ENCODE results near the gene KDM3A. TPM values are rescaled to one million over a fixed set of nuclear protein-coding genes. Genes with fewer than 3 reads are reported as not detected.

Gene KDM3A
- total and polyA plus RNA-seq, 10 of the 15 experiments (the other 5 are each of a cell fraction or from before 2014, with no cell fraction given) = 3.8 to 102 (median 11.1) TPM

DNA sequence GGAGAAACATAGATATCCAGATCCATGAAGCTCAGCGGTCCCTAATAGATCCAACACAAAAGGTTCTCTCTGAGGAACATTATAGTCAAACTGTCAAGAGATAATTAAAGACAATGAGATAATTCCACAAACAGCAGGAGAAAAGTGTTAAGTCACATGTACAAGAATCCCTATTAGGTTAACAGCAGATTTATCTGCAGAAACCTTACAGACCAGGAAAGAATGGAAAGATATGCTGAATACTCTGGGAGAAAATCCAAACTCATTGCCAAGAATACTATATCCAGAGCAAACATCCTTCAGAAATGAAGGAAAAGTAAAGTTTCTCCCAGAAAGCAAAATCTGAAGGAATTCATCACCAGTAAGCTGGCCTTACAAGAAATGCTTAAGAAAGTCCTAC lies 10.8 kb upstream of the KDM3A start:
- no peak overlapping the region for H2AFZ ChIP-seq (ENCODE audit: control insufficient read depth, low read depth, low read length)
- DNase-seq (ENCODE audit: low read depth, low spot score) (no peak), ATAC-seq (no peak), FAIRE-seq (no peak)
- no peaks in the 10 kb centered on the region for H3K36me3 ChIP-seq (ENCODE audit: control insufficient read depth in 2 of 2, insufficient read depth in 2 of 2, low read length in 1 of 2)
- H3K27me3 ChIP-seq (replicated peaks in 1 of 2; ENCODE audit: control insufficient read depth in 2 of 2, insufficient read depth in 2 of 2, low read length in 1 of 2) = no peaks in the 10 kb centered on the region
- ChIA-PET CTCF (no interaction called here), RAD21 (ENCODE audit: unreplicated experiment) (no interaction called here), POLR2A (no interaction called here), SMC1A (ENCODE audit: uncharacterized antibody, unreplicated experiment) (no interaction called here)
- no peaks in the 10 kb centered on the region for H3K79me2 ChIP-seq (ENCODE audit: control insufficient read depth, insufficient read depth, low read length)
- H3K9ac ChIP-seq (ENCODE audit: control insufficient read depth, insufficient read depth, low read length) = no peak overlapping the region
- TF ChIP-seq TBL1XR1 (IDR thresholded peaks at IDR 0.05; ENCODE audit: low read depth, low read length) (no peak), NR2C2 (IDR thresholded peaks at IDR 0.05; ENCODE audit: borderline replicate concordance, control insufficient read depth, insufficient read length, low read depth) (no peak), RAD21 (IDR thresholded peaks at IDR 0.05; ENCODE audit: insufficient read depth, low read depth, low read length) (no peak), IRF4 (IDR thresholded peaks at IDR 0.05; ENCODE audit: low read depth, low read length) (no peak), POLR2AphosphoS2 (IDR thresholded peaks at IDR 0.05; ENCODE audit: low read depth, low read length) (no peak)
- BruUV-seq (replicated peaks) = no TSS peak
- in situ Hi-C loops (cut with MboI) (loop anchor here (25.0 kb wide), 1 partner anchor 1493 kb away; no protein-coding TSS in a partner anchor), intact Hi-C loops (cut with micrococcal nuclease; ENCODE audit: unreplicated experiment) (no loop called here)
- no peak overlapping the region for H3K27ac ChIP-seq (ENCODE audit: control insufficient read depth, insufficient read depth)
- H3K9me3 ChIP-seq (replicated peaks; ENCODE audit: control insufficient read depth, insufficient read depth, low read length) = no peaks in the 10 kb centered on the region; the same call in 2 of the 3 replicates
- WGBS (ENCODE audit: insufficient coverage, insufficient replicate concordance, low lambda C conversion rate, missing lambda C conversion rate) = 38% methylated on average over 1 of the region's 1 CpG
- H3K4me2 ChIP-seq (ENCODE audit: control insufficient read depth, insufficient read depth) = no peak overlapping the region
- no peaks in the 10 kb centered on the region for H3K4me1 ChIP-seq (ENCODE audit: control insufficient read depth, insufficient read depth, low read length)
- H3K4me3 ChIP-seq = no peak overlapping the region
- H4K20me1 ChIP-seq (ENCODE audit: control insufficient read depth, insufficient read depth) = no peaks in the 10 kb centered on the region

DNA sequence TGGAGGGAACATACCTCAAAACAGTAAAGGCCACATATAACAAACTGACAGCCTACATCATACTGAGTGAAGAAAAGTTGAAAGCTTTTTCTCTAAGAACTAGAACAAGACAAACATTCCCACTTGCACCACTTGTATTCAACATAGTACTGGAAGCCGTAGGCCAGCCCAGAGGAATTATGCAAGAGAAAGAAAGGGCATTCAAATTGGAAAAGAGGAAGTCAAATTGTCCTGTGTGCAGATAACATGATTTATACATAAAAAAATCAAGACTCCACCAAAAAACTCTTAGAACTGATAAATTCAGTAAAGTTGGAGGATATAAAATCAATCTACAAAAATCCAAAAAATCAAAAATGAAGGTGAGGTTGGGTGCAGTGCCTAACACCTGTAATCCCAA lies 8.0 kb upstream of the KDM3A start:
- FAIRE-seq = no peak
- Histone ChIP-seq H2AFZ (ENCODE audit: control insufficient read depth, low read depth, low read length) (no peak overlapping the region), H3K27me3 (replicated peaks in 1 of 2; ENCODE audit: control insufficient read depth in 2 of 2, insufficient read depth in 2 of 2, low read length in 1 of 2) (no peaks in the 10 kb centered on the region), H3K4me2 (ENCODE audit: control insufficient read depth, insufficient read depth) (no peak overlapping the region), H3K4me1 (ENCODE audit: control insufficient read depth, insufficient read depth, low read length) (no peaks in the 10 kb centered on the region), H3K4me3 (no peak overlapping the region), H3K36me3 (ENCODE audit: control insufficient read depth in 2 of 2, insufficient read depth in 2 of 2, low read length in 1 of 2) (no peaks in the 10 kb centered on the region), H3K79me2 (ENCODE audit: control insufficient read depth, insufficient read depth, low read length) (no peaks in the 10 kb centered on the region), H3K9me3 (replicated peaks; ENCODE audit: control insufficient read depth, insufficient read depth, low read length) (peaks cover 3% of the 10 kb centered on the region), H3K9ac (ENCODE audit: control insufficient read depth, insufficient read depth, low read length) (no peak overlapping the region), H3K27ac (ENCODE audit: control insufficient read depth, insufficient read depth) (no peak overlapping the region), H4K20me1 (ENCODE audit: control insufficient read depth, insufficient read depth) (no peaks in the 10 kb centered on the region)
- BruUV-seq (replicated peaks) = no TSS peak
- in situ Hi-C loops (cut with MboI) (loop anchor here (25.0 kb wide), 1 partner anchor 1496 kb away; no protein-coding TSS in a partner anchor), intact Hi-C loops (cut with micrococcal nuclease; ENCODE audit: unreplicated experiment) (no loop called here)
- no peak for ATAC-seq
- DNase-seq (ENCODE audit: low read depth, low spot score) = no peak
- POLR2A ChIA-PET = no interaction called here
- SMC1A ChIA-PET (ENCODE audit: uncharacterized antibody, unreplicated experiment) = no interaction called here
- RAD21 ChIA-PET (ENCODE audit: unreplicated experiment) = no interaction called here
- CTCF ChIA-PET = no interaction called here
- 7% methylated on average over 1 of the region's 1 CpG for WGBS (ENCODE audit: insufficient coverage, insufficient replicate concordance, low lambda C conversion rate, missing lambda C conversion rate)
- TF ChIP-seq, protein P1, sequence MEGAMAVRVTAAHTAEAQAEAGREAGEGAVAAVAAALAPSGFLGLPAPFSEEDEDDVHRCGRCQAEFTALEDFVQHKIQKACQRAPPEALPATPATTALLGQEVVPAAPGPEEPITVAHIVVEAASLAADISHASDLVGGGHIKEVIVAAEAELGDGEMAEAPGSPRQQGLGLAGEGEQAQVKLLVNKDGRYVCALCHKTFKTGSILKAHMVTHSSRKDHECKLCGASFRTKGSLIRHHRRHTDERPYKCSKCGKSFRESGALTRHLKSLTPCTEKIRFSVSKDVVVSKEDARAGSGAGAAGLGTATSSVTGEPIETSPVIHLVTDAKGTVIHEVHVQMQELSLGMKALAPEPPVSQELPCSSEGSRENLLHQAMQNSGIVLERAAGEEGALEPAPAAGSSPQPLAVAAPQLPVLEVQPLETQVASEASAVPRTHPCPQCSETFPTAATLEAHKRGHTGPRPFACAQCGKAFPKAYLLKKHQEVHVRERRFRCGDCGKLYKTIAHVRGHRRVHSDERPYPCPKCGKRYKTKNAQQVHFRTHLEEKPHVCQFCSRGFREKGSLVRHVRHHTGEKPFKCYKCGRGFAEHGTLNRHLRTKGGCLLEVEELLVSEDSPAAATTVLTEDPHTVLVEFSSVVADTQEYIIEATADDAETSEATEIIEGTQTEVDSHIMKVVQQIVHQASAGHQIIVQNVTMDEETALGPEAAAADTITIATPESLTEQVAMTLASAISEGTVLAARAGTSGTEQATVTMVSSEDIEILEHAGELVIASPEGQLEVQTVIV (IDR thresholded peaks at IDR 0.05; ENCODE audit: borderline replicate concordance, partially characterized antibody) = no peak
- no peak for TF ChIP-seq ZNF217 (IDR thresholded peaks at IDR 0.05)
- TF ChIP-seq, protein P2, sequence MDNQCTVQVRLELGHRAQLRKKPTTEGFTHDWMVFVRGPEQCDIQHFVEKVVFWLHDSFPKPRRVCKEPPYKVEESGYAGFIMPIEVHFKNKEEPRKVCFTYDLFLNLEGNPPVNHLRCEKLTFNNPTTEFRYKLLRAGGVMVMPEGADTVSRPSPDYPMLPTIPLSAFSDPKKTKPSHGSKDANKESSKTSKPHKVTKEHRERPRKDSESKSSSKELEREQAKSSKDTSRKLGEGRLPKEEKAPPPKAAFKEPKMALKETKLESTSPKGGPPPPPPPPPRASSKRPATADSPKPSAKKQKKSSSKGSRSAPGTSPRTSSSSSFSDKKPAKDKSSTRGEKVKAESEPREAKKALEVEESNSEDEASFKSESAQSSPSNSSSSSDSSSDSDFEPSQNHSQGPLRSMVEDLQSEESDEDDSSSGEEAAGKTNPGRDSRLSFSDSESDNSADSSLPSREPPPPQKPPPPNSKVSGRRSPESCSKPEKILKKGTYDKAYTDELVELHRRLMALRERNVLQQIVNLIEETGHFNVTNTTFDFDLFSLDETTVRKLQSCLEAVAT (IDR thresholded peaks at IDR 0.05) = no peak
- no peak for TF ChIP-seq SUZ12 (IDR thresholded peaks at IDR 0.05; ENCODE audit: unreplicated experiment)
- TF ChIP-seq, protein P3, sequence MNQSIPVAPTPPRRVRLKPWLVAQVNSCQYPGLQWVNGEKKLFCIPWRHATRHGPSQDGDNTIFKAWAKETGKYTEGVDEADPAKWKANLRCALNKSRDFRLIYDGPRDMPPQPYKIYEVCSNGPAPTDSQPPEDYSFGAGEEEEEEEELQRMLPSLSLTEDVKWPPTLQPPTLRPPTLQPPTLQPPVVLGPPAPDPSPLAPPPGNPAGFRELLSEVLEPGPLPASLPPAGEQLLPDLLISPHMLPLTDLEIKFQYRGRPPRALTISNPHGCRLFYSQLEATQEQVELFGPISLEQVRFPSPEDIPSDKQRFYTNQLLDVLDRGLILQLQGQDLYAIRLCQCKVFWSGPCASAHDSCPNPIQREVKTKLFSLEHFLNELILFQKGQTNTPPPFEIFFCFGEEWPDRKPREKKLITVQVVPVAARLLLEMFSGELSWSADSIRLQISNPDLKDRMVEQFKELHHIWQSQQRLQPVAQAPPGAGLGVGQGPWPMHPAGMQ (IDR thresholded peaks at IDR 0.05; ENCODE audit: borderline replicate concordance) = no peak
- TF ChIP-seq TAF1 (IDR thresholded peaks at IDR 0.05; ENCODE audit: borderline replicate concordance, low read depth, low read length) = no peak
- TF ChIP-seq, protein P4, sequence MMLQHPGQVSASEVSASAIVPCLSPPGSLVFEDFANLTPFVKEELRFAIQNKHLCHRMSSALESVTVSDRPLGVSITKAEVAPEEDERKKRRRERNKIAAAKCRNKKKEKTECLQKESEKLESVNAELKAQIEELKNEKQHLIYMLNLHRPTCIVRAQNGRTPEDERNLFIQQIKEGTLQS (IDR thresholded peaks at IDR 0.05; ENCODE audit: borderline replicate concordance, extremely low read depth, low read depth, low read length) = no peak
